HG03571 (cell line): ENCODE data around the gene PITX3.

Source experiments
- ATAC-seq: cut with Tn5 transposase; IDR thresholded peaks from one replicate; pipeline ENCODE4 v1.9.1; 2021; ENCODE audit not compliant: unreplicated experiment

PITX3 gene

GRCh38 chr10:102185811-102186527, 55.3 kb downstream of the PITX3 start:
- ATAC-seq = no peak

GRCh38 chr10:102185272-102185671, 56.0 kb downstream of the PITX3 start:
- ATAC-seq = no peak

DNA sequence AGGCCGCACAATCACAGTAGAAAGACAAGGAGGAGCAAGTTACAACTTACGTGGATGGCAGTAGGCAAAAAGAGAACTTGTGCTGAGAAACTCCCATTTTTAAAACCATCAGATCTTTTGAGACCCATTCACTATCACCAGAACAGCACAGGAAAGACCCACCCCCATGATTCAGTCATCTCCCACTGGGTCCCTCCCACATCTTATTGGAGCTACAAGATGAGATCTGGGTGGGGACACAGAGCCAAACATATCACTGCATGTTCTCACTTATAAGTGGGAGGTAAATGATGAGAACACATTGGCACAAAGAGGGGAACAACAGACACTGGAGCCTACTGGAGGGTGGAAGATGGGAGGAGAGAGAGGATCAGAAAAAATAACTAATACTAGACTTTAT, 56.7 kb downstream of the PITX3 start:
- no peak for ATAC-seq
